HEK293T (cell line): Measurements from ENCODE around the gene EXOC6B.
"Not testable (repeated sequence)": the region's sequence is repeated elsewhere in the genome, so short reads cannot be mapped to it uniquely, and the experiment has no call there.

Source experiments
- CTCF ChIA-PET: fragments of 350-600 bp; formaldehyde crosslinking; extraction: SDS; loops from one replicate; lab custom pipeline; 2021; ENCODE audit warnings: antibody characterized with exemption, inconsistent platforms; lab: Yijun Ruan, JAX
- POLR2A ChIA-PET: fragments of 350-600 bp; formaldehyde crosslinking; extraction: SDS; loops from one replicate; lab custom pipeline; 2020; ENCODE audit warnings: antibody characterized with exemption, inconsistent platforms; lab: Yijun Ruan, JAX
- DNase-seq: peaks from one replicate; pipeline ENCODE4 v3.0.0; 2012; ENCODE audit warnings: mixed read lengths; ENCODE audit errors: extremely low spot score
- ARNT ChIP-seq: fragments of 450-650 bp; IDR thresholded peaks from 2 replicates; pipeline ENCODE4 v1.6.1; 2017; ENCODE audit warnings: mild to moderate bottlenecking
- BHLHE40 ChIP-seq: fragments of 450-650 bp; IDR thresholded peaks from 2 replicates; pipeline ENCODE4 v1.6.1; 2016; ENCODE audit warnings: mild to moderate bottlenecking, moderate library complexity, borderline replicate concordance
- CTBP1 ChIP-seq: fragments of 450-650 bp; IDR thresholded peaks from 2 replicates; pipeline ENCODE4 v1.6.1; 2016; ENCODE audit warnings: borderline replicate concordance
- ELF4 ChIP-seq: fragments of 450-650 bp; IDR thresholded peaks from 2 replicates; pipeline ENCODE4 v1.6.1; 2017; ENCODE audit warnings: antibody characterized with exemption
- FOXA1 ChIP-seq: fragments of 450-650 bp; IDR thresholded peaks from 2 replicates; pipeline ENCODE4 v1.6.1; 2016; ENCODE audit warnings: mild to moderate bottlenecking
- FOXK2 ChIP-seq: fragments of 450-650 bp; IDR thresholded peaks from 2 replicates; pipeline ENCODE4 v1.6.1; 2016; ENCODE audit warnings: mild to moderate bottlenecking
- FOXM1 ChIP-seq: fragments of 450-650 bp; IDR thresholded peaks from 2 replicates; pipeline ENCODE4 v1.6.1; 2017; ENCODE audit warnings: mild to moderate bottlenecking, borderline replicate concordance
- HDGF ChIP-seq: fragments of 450-650 bp; IDR thresholded peaks from 2 replicates; pipeline ENCODE4 v1.6.1; 2017; ENCODE audit warnings: antibody characterized with exemption, borderline replicate concordance
- L3MBTL2 ChIP-seq: fragments of 450-650 bp; conservative IDR thresholded peaks from 2 replicates; pipeline ENCODE4 v1.6.1; 2016; ENCODE audit warnings: mild to moderate bottlenecking
- LEF1 ChIP-seq: fragments of 450-650 bp; IDR thresholded peaks from 2 replicates; pipeline ENCODE4 v1.6.1; 2017; ENCODE audit warnings: mild to moderate bottlenecking, borderline replicate concordance
- NFRKB ChIP-seq: fragments of 450-650 bp; IDR thresholded peaks from 2 replicates; pipeline ENCODE4 v1.6.1; 2016; ENCODE audit warnings: mild to moderate bottlenecking, moderate library complexity
- SP1 ChIP-seq: fragments of 450-650 bp; IDR thresholded peaks from 2 replicates; pipeline ENCODE4 v1.6.1; 2017
- SUZ12 ChIP-seq: fragments of 450-650 bp; IDR thresholded peaks from 2 replicates; pipeline ENCODE4 v1.6.1; 2016; ENCODE audit warnings: mild to moderate bottlenecking
- TARDBP ChIP-seq: fragments of 450-650 bp; IDR thresholded peaks from 2 replicates; pipeline ENCODE4 v1.6.1; 2016
- ZNF384 ChIP-seq: fragments of 450-650 bp; IDR thresholded peaks from 2 replicates; pipeline ENCODE4 v1.6.1; 2016
- TF ChIP-seq, protein P1 (sequence below): fragments of 450-650 bp; IDR thresholded peaks from 2 replicates; pipeline ENCODE4 v1.6.1; 2016

The EXOC6B gene

DNA sequence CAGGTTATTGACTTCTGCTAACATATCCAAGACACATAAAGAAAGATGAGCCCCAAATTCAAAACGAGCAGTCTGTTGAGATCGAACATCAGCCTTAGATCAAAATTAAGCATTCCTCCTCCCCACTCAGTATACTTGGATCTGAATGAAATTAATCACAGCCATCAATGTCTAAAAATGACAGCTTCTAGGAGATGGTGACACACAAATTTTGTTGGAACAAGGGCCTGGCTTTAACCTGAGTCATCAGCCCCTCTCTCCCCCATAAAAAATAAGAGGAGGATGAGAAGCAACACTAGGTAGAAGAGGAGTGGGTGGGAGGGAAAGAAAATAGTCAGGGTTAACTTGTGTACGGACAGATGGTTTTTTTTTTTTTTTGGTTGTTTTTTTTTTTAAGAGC lies 223.1 kb downstream of the EXOC6B start:
- ChIA-PET POLR2A (no interaction called here), CTCF (no interaction called here)
- DNase-seq: no peak
- TF ChIP-seq CTBP1 (no peak), LEF1 (no peak), L3MBTL2 (no peak), FOXA1 (no peak), ARNT (no peak), FOXK2 (no peak), SP1 (no peak), NFRKB (no peak)
- TF ChIP-seq, protein P1, sequence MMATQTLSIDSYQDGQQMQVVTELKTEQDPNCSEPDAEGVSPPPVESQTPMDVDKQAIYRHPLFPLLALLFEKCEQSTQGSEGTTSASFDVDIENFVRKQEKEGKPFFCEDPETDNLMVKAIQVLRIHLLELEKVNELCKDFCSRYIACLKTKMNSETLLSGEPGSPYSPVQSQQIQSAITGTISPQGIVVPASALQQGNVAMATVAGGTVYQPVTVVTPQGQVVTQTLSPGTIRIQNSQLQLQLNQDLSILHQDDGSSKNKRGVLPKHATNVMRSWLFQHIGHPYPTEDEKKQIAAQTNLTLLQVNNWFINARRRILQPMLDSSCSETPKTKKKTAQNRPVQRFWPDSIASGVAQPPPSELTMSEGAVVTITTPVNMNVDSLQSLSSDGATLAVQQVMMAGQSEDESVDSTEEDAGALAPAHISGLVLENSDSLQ: no peak

DNA sequence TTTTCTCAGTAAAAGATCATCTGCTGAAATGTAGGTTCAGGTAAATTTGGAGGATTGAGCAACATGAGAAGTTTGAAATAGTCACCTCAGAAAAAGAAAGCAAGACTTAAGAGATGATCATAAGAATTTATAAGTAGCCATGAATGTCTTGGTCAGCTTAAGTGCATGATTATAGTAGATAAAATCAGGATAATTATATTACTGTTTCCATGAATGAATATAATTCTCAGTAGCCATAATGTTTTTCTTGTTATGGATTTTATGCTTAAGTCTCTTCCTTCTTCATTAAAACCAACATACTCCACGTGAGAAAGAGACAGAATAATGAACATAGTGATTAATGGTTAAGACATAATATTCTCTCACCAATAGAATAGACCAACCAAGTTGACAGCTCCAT lies 223.7 kb downstream of the EXOC6B start:
- CTCF ChIA-PET: no interaction called here
- DNase-seq: no peak
- TF ChIP-seq ZNF384: no peak
- POLR2A ChIA-PET: no interaction called here

DNA sequence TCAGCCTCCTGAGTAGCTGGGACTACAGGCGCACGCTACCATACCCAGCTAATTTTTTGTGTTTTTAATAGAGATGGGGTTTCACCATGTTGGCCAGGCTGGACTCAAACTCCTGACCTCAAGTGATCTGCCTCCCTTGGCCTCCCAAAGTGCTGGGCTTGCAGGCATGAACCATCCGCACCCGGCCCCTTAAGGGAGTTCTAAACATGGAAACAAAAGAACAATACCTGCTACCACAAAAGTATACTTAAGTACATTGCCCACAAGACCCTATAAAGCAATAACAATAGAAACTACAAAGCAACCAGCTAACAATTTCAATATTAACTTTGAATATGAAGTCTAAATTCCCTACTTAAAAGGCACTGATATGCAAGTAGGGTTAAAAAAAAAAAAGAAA lies 242.0 kb downstream of the EXOC6B start:
- DNase-seq, CTCF ChIA-PET, POLR2A ChIA-PET: not testable (repeated sequence)

DNA sequence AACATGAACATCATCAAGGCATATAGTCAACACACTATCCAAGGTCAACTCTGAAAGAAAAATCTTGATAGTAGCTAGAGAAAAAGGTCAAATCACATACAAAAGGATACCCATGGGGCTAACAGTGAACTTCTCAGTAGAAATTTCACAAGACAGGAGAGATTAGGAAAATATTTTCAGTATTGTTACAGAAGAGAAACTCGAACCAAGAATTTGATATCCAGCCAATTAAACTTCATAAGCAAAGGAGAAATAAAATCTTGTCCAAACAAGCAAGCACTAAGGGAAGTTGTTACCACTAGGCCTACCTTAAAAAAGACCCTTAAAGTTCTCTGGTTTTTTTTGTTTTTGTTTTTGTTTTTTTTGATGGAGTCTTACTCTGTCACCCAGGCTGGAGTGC lies 242.5 kb downstream of the EXOC6B start:
- no peak for DNase-seq
- TF ChIP-seq FOXK2: no peak
- no peak for TF ChIP-seq LEF1
- no peak for TF ChIP-seq CTBP1
- TF ChIP-seq FOXM1: no peak
- TF ChIP-seq BHLHE40: no peak
- TF ChIP-seq, protein P1: no peak
- no peak for TF ChIP-seq ARNT
- TF ChIP-seq L3MBTL2: no peak
- no peak for TF ChIP-seq FOXA1
- TF ChIP-seq SP1: no peak
- no peak for TF ChIP-seq ZNF384
- TF ChIP-seq ELF4: no peak
- no peak for TF ChIP-seq SUZ12
- TF ChIP-seq NFRKB: no peak
- no peak for TF ChIP-seq TARDBP
- no peak for TF ChIP-seq HDGF
- ChIA-PET CTCF (interaction anchor here (0.6 kb wide), 1 partner anchor 277 kb away, joined by 3 read pairs; no protein-coding TSS in a partner anchor), POLR2A (no interaction called here)

DNA sequence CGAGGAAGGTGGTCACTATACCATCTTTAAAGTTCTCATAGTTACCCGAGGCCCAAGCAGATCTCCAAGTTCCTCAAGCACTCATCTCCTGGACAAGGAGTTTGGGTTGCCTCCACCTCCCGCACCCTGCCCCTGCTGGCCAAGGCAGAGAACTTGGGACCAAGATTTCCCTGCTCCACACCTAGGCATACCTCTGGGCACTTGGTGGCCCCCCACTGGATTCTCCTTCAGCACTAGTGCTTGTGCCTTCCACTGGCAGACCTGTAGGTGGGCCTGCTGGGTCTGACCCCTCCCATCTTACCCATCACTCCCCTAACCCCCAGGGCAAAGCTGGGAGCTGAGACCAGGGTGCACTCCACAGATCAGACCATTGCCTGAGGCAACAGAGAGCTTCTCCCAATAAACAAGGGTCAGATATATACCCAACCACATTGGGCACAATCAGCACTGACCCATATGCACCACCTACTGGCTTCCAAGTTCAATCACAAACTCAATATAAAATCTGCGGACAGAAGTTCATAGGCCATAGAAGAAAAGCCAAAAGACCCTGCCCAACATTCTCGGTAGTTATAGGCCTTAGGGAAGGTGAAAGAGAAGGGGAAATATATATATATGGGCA lies 244.2 kb downstream of the EXOC6B start:
- POLR2A ChIA-PET: no interaction called here
- CTCF ChIA-PET: interaction anchor here (1.9 kb wide), 1 partner anchor 431 kb away, joined by 5 read pairs; no protein-coding TSS in a partner anchor
- TF ChIP-seq TARDBP: no peak
- TF ChIP-seq ARNT: no peak
- TF ChIP-seq ELF4: no peak
- TF ChIP-seq, protein P1: no peak
- TF ChIP-seq HDGF: no peak
- TF ChIP-seq SP1: no peak
- TF ChIP-seq NFRKB: no peak
- no peak for TF ChIP-seq SUZ12
- TF ChIP-seq L3MBTL2: no peak
- TF ChIP-seq FOXK2: no peak
- no peak for DNase-seq

DNA sequence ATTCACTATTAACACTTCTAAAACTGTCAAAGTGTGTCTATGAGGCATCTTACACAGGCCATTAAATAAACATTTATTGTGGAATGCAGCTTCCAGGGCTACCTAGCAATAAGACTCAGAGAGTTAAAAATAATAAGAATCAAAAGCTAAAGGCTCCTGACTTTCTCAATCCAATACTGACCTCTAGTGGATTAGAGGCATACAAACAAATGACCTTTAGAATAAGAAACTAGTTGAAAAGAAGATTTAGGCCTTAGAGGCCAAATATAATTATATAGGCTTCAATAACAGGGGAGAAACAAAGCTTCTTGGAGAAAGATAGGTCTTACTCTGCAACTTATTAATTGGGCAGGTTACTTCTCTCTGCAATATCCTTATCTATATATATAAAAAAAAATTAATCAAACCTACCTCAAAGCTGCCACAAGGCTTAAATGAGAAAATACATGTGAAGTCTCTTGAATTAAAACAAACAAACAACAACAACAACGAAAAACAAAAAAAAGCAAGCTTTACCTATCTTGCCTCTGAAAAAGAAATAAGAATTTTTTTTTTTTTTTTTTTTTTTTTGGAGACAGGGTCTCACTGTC lies 246.1 kb downstream of the EXOC6B start:
- ChIA-PET CTCF (interaction anchor here (0.9 to 1.9 kb wide), 4 partner anchors 427 to 1033 kb away, joined by 3 to 5 read pairs (median 4); no protein-coding TSS in a partner anchor), POLR2A (no interaction called here)
- TF ChIP-seq NFRKB (no peak), HDGF (no peak)
- TF ChIP-seq, protein P1: no peak
- peak; percentile 33 for DNase-seq
